OCI-LY1 (cell line): ENCODE results near the gene SKAP1.
"Not testable (repeated sequence)": the region's sequence is repeated elsewhere in the genome, so short reads cannot be mapped to it uniquely, and the experiment has no call there.

Source experiments
- H2AFZ ChIP-seq: fragments of 200-600 bp; sonication (generic), shearing (Covaris generic); 2 replicates; pipeline ENCODE4 v1.6.0; 2014; ENCODE audit warnings: antibody characterized with exemption, mild to moderate bottlenecking, low read length
- H3F3A ChIP-seq: fragments of 200-600 bp; sonication (generic), shearing (Covaris generic); 2 replicates; pipeline ENCODE4 v1.6.0; 2014; ENCODE audit warnings: mild to moderate bottlenecking, antibody characterized with exemption, low read length, moderate library complexity; ENCODE audit not compliant: insufficient read depth
- H3K27ac ChIP-seq: fragments of 200-600 bp; sonication (generic); 2 replicates; pipeline ENCODE4 v1.5.1; 2014; ENCODE audit warnings: low read length, mixed run types, mild to moderate bottlenecking, low read depth; ENCODE audit not compliant: poor library complexity, severe bottlenecking
- H3K27me3 ChIP-seq: fragments of 200-600 bp; sonication (generic); 2 replicates; pipeline ENCODE4 v1.6.0; 2014; ENCODE audit warnings: antibody characterized with exemption, mild to moderate bottlenecking, low read length, moderate library complexity; ENCODE audit not compliant: insufficient read depth
- H3K36me3 ChIP-seq: fragments of 200-600 bp; sonication (generic); 2 replicates; pipeline ENCODE4 v1.6.1; 2014; ENCODE audit warnings: mild to moderate bottlenecking, antibody characterized with exemption, low read length, moderate library complexity, mixed read lengths; ENCODE audit not compliant: insufficient read depth
- H3K4me1 ChIP-seq: fragments of 200-600 bp; sonication (generic); 2 replicates; pipeline ENCODE4 v1.5.1; 2014; ENCODE audit warnings: mild to moderate bottlenecking, low read length, moderate library complexity; ENCODE audit not compliant: insufficient read depth, severe bottlenecking
- H3K4me2 ChIP-seq: fragments of 200-600 bp; sonication (generic), shearing (Covaris generic); 2 replicates; pipeline ENCODE4 v1.6.1; 2014; ENCODE audit warnings: low read length
- H3K4me3 ChIP-seq: fragments of 200-600 bp; sonication (generic); 2 replicates; pipeline ENCODE4 v1.5.1; 2014; ENCODE audit warnings: low read length, low read depth, mild to moderate bottlenecking, mixed read lengths; ENCODE audit not compliant: poor library complexity, severe bottlenecking
- H3K79me2 ChIP-seq: fragments of 200-600 bp; shearing (Covaris generic); 2 replicates; pipeline ENCODE4 v1.6.1; 2016; ENCODE audit warnings: mixed run types, low read length, mixed read lengths; ENCODE audit not compliant: insufficient read depth
- H3K9ac ChIP-seq: fragments of 200-600 bp; sonication (generic), shearing (Covaris generic); 2 replicates; pipeline ENCODE4 v1.6.1; 2014; ENCODE audit warnings: mild to moderate bottlenecking, low read length, mixed read lengths
- H3K9me2 ChIP-seq: fragments of 200-600 bp; sonication (generic), shearing (Covaris generic); 2 replicates; pipeline ENCODE4 v1.6.1; 2014; ENCODE audit warnings: low read depth, mild to moderate bottlenecking, low read length, mixed read lengths
- H3K9me3 ChIP-seq: fragments of 200-600 bp; shearing (Covaris generic); 2 replicates; pipeline ENCODE4 v1.6.1; 2014; ENCODE audit warnings: low read length, mixed read lengths
- H4K20me1 ChIP-seq: fragments of 200-600 bp; sonication (generic), shearing (Covaris generic); 2 replicates; pipeline ENCODE4 v1.6.0; 2016; ENCODE audit warnings: mild to moderate bottlenecking, low read length; ENCODE audit not compliant: insufficient read depth
- EZH2 ChIP-seq: fragments of 200-600 bp; sonication (generic), shearing (Covaris generic); IDR thresholded peaks from 2 replicates; pipeline ENCODE4 v1.8.0; 2017; ENCODE audit warnings: borderline replicate concordance, mixed run types, mild to moderate bottlenecking, antibody characterized with exemption, low read length, moderate library complexity, mixed read lengths
- TF ChIP-seq, protein P1 (sequence below): fragments of 200-600 bp; sonication (generic), shearing (Covaris generic); IDR thresholded peaks from 2 replicates; pipeline ENCODE4 v1.5.1; 2017; ENCODE audit warnings: mild to moderate bottlenecking, antibody characterized with exemption, low read length, moderate library complexity, mixed read lengths

The SKAP1 gene

DNA sequence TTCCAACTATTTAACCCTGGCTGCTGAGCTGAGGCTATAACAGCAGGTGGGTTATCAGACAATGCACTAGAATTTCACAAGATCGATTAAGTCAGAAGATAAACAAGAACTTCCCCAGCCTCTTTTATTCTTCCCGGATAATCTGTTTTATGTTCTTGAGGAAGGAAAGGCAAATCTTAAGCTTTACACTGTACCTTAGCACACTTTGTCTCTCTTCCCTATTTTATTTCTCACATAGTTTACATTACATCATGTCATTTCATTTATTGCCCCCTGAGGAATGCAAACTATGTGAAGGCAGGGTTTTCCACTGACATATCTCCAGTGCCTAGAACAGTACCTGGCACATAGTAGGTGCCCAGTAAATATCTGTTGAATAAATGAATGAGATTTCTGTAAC, 139.6 kb downstream of the SKAP1 start:
- no peaks in the 10 kb centered on the region for H3K9me3 ChIP-seq
- no peaks in the 10 kb centered on the region for H3F3A ChIP-seq
- no peak overlapping the region for H3K4me3 ChIP-seq
- H4K20me1 ChIP-seq: no peaks in the 10 kb centered on the region
- TF ChIP-seq, protein P1, sequence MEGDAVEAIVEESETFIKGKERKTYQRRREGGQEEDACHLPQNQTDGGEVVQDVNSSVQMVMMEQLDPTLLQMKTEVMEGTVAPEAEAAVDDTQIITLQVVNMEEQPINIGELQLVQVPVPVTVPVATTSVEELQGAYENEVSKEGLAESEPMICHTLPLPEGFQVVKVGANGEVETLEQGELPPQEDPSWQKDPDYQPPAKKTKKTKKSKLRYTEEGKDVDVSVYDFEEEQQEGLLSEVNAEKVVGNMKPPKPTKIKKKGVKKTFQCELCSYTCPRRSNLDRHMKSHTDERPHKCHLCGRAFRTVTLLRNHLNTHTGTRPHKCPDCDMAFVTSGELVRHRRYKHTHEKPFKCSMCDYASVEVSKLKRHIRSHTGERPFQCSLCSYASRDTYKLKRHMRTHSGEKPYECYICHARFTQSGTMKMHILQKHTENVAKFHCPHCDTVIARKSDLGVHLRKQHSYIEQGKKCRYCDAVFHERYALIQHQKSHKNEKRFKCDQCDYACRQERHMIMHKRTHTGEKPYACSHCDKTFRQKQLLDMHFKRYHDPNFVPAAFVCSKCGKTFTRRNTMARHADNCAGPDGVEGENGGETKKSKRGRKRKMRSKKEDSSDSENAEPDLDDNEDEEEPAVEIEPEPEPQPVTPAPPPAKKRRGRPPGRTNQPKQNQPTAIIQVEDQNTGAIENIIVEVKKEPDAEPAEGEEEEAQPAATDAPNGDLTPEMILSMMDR: no peak
- TF ChIP-seq EZH2: no peak
- no peaks in the 10 kb centered on the region for H3K79me2 ChIP-seq
- no peaks in the 10 kb centered on the region for H3K9me2 ChIP-seq
- H3K9ac ChIP-seq: no peak overlapping the region
- no peak overlapping the region for H3K4me2 ChIP-seq
- no peaks in the 10 kb centered on the region for H3K36me3 ChIP-seq
- H2AFZ ChIP-seq: no peak overlapping the region
- H3K4me1 ChIP-seq: peaks cover 12% of the 10 kb centered on the region
- no peak overlapping the region for H3K27ac ChIP-seq
- H3K27me3 ChIP-seq: no peaks in the 10 kb centered on the region

DNA sequence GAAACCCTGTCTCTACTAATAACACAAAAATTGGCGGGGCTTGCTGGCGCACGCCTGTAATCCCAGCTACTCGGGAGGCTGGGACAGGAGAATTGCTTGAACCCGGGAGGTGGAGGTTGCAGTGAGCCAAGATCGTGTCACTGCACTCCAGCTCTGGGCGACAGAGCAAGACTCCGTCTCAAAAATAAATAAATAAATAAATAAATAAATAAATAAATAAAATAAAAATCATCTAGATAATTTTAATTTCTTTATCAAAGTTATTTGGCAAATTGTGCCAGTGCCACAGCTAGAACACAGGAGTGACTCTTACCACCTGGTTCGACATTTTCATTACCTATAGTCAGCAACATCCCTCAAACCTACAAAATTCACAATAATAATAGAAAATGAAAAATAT, 143.1 kb downstream of the SKAP1 start:
- H3K9ac ChIP-seq, H3K4me1 ChIP-seq, H2AFZ ChIP-seq, H4K20me1 ChIP-seq, H3F3A ChIP-seq, H3K4me3 ChIP-seq, H3K27ac ChIP-seq, H3K36me3 ChIP-seq, H3K9me2 ChIP-seq, H3K27me3 ChIP-seq, H3K4me2 ChIP-seq, H3K9me3 ChIP-seq, H3K79me2 ChIP-seq: not testable (repeated sequence)

DNA sequence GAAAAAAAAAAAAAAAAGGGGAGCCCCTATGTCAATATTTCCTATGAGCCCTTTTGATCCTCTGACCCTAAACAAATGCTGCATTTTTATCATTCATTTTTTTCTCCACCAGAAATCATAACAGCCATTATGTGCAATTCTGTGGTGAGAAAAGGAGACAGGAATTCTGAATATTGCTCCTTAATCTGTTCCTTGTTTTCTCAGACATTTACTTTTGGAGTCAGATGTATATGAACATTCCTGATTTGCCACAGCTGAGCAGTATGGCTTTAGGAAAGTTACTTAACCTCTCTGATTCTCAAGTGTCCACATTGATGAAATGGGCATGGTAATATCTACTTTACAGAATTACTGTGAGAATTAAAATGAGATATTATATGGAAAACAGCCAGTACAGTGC, 144.4 kb downstream of the SKAP1 start:
- Histone ChIP-seq H3K9me3 (no peaks in the 10 kb centered on the region), H3K4me2 (no peak overlapping the region), H3K9ac (no peak overlapping the region), H3K4me3 (no peak overlapping the region), H3K27me3 (no peaks in the 10 kb centered on the region), H3K4me1 (no peaks in the 10 kb centered on the region), H3K27ac (no peak overlapping the region), H3K79me2 (no peaks in the 10 kb centered on the region), H3K9me2 (no peaks in the 10 kb centered on the region), H3K36me3 (no peaks in the 10 kb centered on the region), H3F3A (no peaks in the 10 kb centered on the region), H4K20me1 (no peaks in the 10 kb centered on the region), H2AFZ (no peak overlapping the region)
- no peak for TF ChIP-seq EZH2
- TF ChIP-seq, protein P1: no peak

DNA sequence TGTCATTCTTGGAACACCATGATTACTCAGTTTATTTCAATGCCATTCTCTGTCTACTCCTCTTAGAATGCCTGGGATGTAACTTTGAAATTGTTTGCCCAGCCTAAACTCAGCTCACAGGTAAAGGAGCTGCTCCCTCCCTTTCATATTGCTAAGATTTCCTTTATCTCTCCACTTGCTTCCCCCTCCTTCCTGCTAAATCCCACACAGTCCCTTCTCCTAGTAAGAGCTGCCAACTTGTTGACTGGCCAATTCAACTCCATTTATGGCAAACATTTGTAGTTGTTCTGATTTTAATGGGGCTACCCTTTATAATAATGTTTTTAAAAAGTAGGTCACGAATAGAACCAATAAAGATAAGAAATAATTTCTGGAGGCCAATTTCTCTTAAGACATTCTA, 146.1 kb downstream of the SKAP1 start:
- Histone ChIP-seq H2AFZ (no peak overlapping the region), H3K9ac (no peak overlapping the region), H3K27me3 (no peaks in the 10 kb centered on the region), H3K9me2 (no peaks in the 10 kb centered on the region), H4K20me1 (no peaks in the 10 kb centered on the region), H3K4me3 (no peak overlapping the region), H3K4me2 (no peak overlapping the region), H3F3A (no peaks in the 10 kb centered on the region), H3K27ac (no peak overlapping the region), H3K79me2 (no peaks in the 10 kb centered on the region), H3K4me1 (no peaks in the 10 kb centered on the region), H3K9me3 (no peaks in the 10 kb centered on the region), H3K36me3 (no peaks in the 10 kb centered on the region)
- no peak for TF ChIP-seq EZH2
- TF ChIP-seq, protein P1: no peak
